Stomach smooth muscle (tissue), 2 donors: ENCODE data around the gene NCF2.

Experiments used
- H3K27ac ChIP-seq: one replicate; pipeline ENCODE4 v1.7.0; 2013; ENCODE audit warnings: mild to moderate bottlenecking, low read length, inconsistent platforms
- H3K27me3 ChIP-seq, 2 donors: one replicate each; pipeline ENCODE4 v1.7.0; 2013; ENCODE audit warnings: low read length in 2 of 2; ENCODE audit not compliant: insufficient read depth in 2 of 2, control insufficient read depth in 1 of 2
- H3K36me3 ChIP-seq, 2 donors: one replicate each; pipeline ENCODE4 v1.7.0; 2013; ENCODE audit warnings: low read length in 2 of 2; ENCODE audit not compliant: control insufficient read depth in 2 of 2, insufficient read depth in 2 of 2
- H3K4me1 ChIP-seq: one replicate; pipeline ENCODE4 v1.7.0; 2013; ENCODE audit warnings: low read length; ENCODE audit not compliant: control insufficient read depth, insufficient read depth
- H3K4me3 ChIP-seq, 2 donors: one replicate each; pipeline ENCODE4 v1.7.0; 2013; ENCODE audit warnings: low read length in 2 of 2
- H3K9ac ChIP-seq, 2 donors: one replicate each; pipeline ENCODE4 v1.7.0; 2013; ENCODE audit warnings: low read length in 2 of 2, mild to moderate bottlenecking in 1 of 2
- H3K9me3 ChIP-seq, 2 donors: one replicate each; pipeline ENCODE4 v1.7.0; 2013; ENCODE audit warnings: low read length in 2 of 2; ENCODE audit not compliant: control insufficient read depth in 2 of 2
- donor health status: healthy.
- donor health status: Pancreatic carcinoma.

Gene NCF2

DNA sequence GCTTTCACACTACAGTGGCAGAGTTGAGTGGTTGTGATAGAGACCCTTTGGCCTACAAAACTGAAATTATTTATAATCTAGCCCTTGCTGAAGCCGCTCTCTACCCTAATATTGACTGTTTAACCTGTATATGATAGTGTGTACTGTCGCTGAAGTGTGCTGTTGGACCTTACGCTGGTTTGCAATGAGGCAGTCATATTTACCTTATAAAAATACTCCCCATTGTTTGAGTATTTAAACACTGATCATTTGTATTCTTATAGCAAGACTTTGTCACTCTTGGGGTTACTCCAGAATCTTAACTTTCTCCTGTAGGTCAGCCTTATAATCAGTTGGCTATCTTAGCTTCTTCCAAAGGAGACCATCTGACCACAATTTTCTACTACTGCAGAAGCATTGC lies 61.7 kb downstream of the NCF2 start:
- no peak overlapping the region for H3K9ac ChIP-seq
- H3K4me3 ChIP-seq = no peak overlapping the region
- H3K9me3 ChIP-seq = no peaks in the 10 kb centered on the region
- no peaks in the 10 kb centered on the region for H3K27me3 ChIP-seq
- no peak overlapping the region for H3K27ac ChIP-seq
- H3K4me1 ChIP-seq = no peaks in the 10 kb centered on the region
- peaks cover 26 to 27% of the 10 kb centered on the region in 2 donors for H3K36me3 ChIP-seq

GRCh38 chr1:183522104-183522503 lies 68.2 kb downstream of the NCF2 start:
- no peaks in the 10 kb centered on the region for H3K27me3 ChIP-seq
- H3K4me3 ChIP-seq = no peak overlapping the region
- H3K9me3 ChIP-seq = no peaks in the 10 kb centered on the region
- no peak overlapping the region for H3K9ac ChIP-seq
- H3K4me1 ChIP-seq = no peaks in the 10 kb centered on the region
- no peak overlapping the region for H3K27ac ChIP-seq
- H3K36me3 ChIP-seq = peaks cover 12 to 13% of the 10 kb centered on the region in 2 donors

DNA sequence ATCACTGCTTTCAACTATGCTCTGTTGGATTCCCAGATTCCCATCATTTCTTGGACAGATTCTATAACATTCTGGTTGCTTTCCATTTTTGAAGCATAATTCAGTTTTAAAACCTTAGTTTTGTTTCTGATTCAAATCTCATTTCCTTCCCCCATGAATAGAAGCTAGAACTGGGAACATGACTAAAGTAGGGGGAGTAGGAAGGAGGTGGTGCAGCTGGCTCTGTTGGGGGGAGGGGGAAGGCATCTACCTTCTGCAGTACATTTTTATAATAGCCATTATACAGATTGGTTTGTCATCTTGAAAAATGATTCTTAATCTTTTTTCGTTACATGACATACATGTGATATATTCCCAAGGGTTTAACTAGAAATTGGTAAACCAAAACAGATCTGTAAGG lies 69.9 kb downstream of the NCF2 start:
- H3K4me1 ChIP-seq = no peaks in the 10 kb centered on the region
- H3K27ac ChIP-seq = no peak overlapping the region
- H3K27me3 ChIP-seq = no peaks in the 10 kb centered on the region
- H3K9ac ChIP-seq = no peak overlapping the region
- H3K9me3 ChIP-seq = no peaks in the 10 kb centered on the region
- peaks cover 6 to 9% of the 10 kb centered on the region in 2 donors for H3K36me3 ChIP-seq
- H3K4me3 ChIP-seq = no peak overlapping the region

DNA sequence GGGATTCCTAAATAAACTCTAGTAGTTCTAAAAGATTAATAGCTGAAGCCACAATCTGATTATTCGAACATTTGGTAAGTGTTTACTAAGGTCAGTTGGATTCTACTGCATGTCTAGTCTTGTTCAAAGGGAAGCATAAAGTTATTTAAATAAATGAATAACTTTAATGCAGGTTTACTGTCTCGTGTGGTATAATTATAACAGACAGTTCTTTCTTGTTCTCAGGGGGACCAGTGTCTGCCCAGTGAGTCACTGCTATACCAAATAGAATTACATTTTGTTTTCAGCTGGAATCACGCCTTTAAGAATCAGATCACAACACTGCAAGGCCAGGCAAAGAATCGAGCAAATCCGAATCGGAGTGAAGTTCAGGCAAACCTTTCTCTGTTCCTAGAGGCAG lies 72.9 kb downstream of the NCF2 start:
- Histone ChIP-seq H3K4me3 (no peak overlapping the region), H3K27me3 (no peaks in the 10 kb centered on the region), H3K9me3 (no peaks in the 10 kb centered on the region), H3K27ac (no peak overlapping the region), H3K36me3 (peaks cover 6 to 9% of the 10 kb centered on the region in 2 donors), H3K4me1 (peaks cover 5% of the 10 kb centered on the region), H3K9ac (no peak overlapping the region)

DNA sequence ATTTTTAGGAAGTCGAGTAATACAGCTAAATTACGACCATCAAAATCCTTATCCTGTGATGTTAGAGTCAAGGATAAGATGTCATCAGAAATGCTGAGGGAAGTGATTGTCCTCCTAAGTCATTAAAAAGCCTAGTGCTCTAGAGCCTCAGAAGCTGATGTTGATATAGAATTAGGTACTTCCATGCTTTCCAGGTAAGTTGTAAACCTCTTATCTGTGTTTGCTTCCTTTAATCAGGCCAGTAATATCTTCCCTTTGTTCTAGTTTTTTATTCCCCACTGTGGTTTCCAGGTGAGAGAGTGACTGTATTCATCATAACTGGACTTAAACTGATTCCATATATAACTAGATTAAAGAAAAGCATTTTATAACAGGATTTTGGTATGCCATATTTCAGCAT lies 73.5 kb downstream of the NCF2 start:
- H3K27ac ChIP-seq = no peak overlapping the region
- no peaks in the 10 kb centered on the region for H3K9me3 ChIP-seq
- H3K4me3 ChIP-seq = no peak overlapping the region
- no peak overlapping the region for H3K9ac ChIP-seq
- no peaks in the 10 kb centered on the region for H3K27me3 ChIP-seq
- peaks cover 6 to 9% of the 10 kb centered on the region in 2 donors for H3K36me3 ChIP-seq
- H3K4me1 ChIP-seq = peaks cover 5% of the 10 kb centered on the region

DNA sequence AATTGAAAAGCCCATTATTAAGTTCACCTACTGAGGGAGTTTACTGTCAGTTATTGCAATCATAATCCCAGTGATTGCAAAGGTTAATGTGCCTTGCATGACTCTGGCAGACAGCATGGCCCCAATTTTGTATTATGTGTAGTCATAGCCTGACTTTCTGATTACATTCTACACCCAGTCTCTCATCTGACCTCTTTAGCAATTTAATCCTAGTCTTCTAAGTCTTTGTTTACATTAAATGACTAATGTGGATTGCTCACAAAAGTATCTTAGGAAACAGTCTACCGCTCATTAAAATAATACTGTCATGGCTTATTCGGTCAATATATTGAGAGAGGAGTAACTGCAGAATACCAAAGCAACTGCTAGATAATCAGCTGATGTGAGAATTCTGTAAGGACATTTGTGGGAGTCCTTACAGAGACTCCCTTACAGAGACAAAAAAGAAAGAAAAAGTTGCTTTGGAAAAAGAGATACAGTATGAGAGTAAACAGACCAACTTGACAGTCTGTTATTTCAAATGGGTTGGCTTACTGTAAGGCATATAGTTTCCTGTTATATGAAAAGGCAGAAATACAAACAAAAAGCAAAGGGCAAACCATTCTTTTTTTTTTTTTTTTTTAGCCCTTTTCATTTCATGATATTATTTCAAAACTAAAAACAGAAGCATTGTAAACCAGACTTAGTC lies 75.1 kb downstream of the NCF2 start:
- Histone ChIP-seq H3K27ac (no peak overlapping the region), H3K4me1 (peaks cover 5% of the 10 kb centered on the region), H3K9me3 (no peaks in the 10 kb centered on the region), H3K4me3 (no peak overlapping the region), H3K9ac (no peak overlapping the region), H3K27me3 (no peaks in the 10 kb centered on the region), H3K36me3 (peaks cover 6 to 9% of the 10 kb centered on the region in 2 donors)

DNA sequence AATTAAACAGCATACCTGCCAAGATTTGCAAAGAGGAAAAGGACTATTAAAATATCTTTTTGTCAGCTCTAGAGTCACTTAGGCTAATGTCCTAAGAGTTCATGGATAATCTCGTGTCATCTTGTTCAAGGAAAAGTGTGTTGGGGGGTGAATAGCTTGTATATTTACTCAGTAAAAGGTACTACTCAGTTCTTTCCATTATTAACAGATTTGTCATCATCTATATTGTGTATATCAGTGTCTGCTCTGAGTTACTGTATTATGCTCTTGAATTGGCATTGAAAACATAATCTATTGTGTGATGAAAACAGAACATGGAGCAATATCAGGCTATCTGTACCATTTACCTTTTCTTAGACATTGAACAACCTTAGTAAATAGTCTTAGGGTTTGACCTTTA lies 76.0 kb downstream of the NCF2 start:
- no peak overlapping the region for H3K27ac ChIP-seq
- no peaks in the 10 kb centered on the region for H3K9me3 ChIP-seq
- H3K36me3 ChIP-seq = peaks cover 4 to 8% of the 10 kb centered on the region in 2 donors
- no peak overlapping the region for H3K4me3 ChIP-seq
- no peaks in the 10 kb centered on the region for H3K27me3 ChIP-seq
- peaks cover 5% of the 10 kb centered on the region for H3K4me1 ChIP-seq
- H3K9ac ChIP-seq = no peak overlapping the region

DNA sequence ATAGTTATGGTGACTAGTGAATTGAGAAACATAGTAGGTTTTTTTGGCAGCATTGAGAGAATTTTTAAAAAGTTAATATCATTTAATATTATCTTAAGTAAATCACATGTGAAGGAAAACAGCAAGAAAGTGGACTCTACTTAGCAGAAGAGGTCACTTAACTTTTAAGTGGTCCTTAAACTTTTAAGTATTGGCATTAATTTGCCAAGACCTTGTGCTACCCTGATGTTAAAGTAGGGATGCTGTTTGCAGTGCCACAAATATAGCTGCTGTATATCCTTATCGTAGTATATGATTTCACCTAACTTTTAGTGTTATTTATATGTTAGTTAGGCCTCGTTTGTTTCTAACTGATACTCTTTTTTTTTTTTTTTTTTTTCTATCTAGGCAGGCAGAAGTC lies 77.8 kb downstream of the NCF2 start:
- Histone ChIP-seq H3K36me3 (peaks cover 0 to under 1% of the 10 kb centered on the region in 2 donors), H3K27ac (no peak overlapping the region), H3K27me3 (no peaks in the 10 kb centered on the region), H3K9ac (no peak overlapping the region), H3K4me1 (peaks cover 5% of the 10 kb centered on the region), H3K9me3 (no peaks in the 10 kb centered on the region), H3K4me3 (no peak overlapping the region)

DNA sequence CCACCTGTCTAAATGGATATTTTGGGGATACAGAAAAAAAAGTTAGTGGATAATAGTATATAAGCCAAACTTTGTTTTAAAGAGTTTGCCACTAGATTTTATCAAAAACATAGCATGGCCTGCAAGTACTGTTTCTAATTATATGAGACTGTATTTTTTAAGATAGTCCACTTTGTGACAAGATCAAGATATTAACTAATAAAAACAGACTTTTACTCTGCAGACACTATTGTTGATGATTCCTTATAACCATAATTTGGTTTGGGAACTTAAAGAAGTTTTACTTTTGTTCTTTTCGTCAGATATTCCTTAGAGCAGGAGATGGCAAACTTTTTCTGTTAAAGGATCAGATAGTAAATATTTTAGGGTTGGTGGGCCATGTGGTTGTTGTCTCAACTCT lies 81.6 kb downstream of the NCF2 start:
- Histone ChIP-seq H3K9ac (no peak overlapping the region), H3K4me3 (no peak overlapping the region), H3K27ac (no peak overlapping the region), H3K4me1 (no peaks in the 10 kb centered on the region), H3K36me3 (no peaks in the 10 kb centered on the region), H3K9me3 (no peaks in the 10 kb centered on the region), H3K27me3 (no peaks in the 10 kb centered on the region)

DNA sequence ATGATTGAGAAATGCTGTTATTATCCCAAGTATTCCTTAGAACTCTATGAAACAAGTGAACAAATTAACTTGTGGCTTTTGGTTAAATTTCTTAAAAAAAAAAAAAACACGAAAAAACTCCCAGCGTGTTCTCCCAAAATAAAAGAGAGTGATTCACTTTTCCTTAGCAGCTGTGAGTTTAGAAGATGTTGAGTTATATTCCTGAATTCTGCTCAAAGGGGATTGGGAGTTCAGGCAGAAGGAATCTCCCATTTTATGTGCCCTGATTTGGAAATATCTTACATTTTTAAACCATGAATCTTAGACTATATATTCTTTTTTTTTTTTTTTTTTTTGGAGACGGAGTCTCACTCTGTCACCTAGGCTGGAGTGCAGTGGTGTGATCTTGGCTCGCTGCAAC lies 83.7 kb downstream of the NCF2 start:
- H3K27me3 ChIP-seq = no peaks in the 10 kb centered on the region
- H3K9me3 ChIP-seq = no peaks in the 10 kb centered on the region
- H3K36me3 ChIP-seq = no peaks in the 10 kb centered on the region
- no peak overlapping the region for H3K4me3 ChIP-seq
- no peak overlapping the region for H3K27ac ChIP-seq
- H3K4me1 ChIP-seq = no peaks in the 10 kb centered on the region
- no peak overlapping the region for H3K9ac ChIP-seq
